ENCODE results near the gene LARGE1.

LARGE1 gene

DNA sequence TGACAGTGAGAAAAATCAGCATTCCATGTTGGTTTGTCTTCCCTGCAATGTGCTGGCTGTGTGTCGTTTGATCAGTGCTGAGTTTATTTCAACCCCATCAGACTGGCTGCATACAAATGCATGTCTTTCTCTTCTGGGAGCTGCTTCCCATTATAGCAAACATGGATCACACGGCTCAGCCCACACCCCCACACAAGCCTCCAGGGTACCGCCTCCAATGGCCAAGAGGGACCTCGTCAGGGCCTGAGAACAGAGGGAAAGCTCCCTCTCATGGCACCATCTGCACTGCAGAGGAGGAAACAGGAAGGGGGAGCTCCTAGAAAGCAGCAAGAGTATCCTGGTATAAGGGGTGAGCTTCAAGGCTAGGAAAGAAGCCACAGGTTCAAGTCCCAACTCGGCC lies 214.2 kb downstream of the LARGE1 start:
- no peak for TF ChIP-seq POLR2AphosphoS5 (IDR thresholded peaks at IDR 0.05; ENCODE audit: low read depth, low read length)
- no peak for TF ChIP-seq FOXP2 (optimal IDR thresholded peaks at IDR 0.05; ENCODE audit: borderline replicate concordance, extremely low read depth, extremely low read length, insufficient read depth)
- TF ChIP-seq TAF1 (IDR thresholded peaks at IDR 0.05; ENCODE audit: borderline replicate concordance, insufficient read depth, low read length) = no peak
- TF ChIP-seq SIN3A (IDR thresholded peaks at IDR 0.05; ENCODE audit: borderline replicate concordance, insufficient read depth, low read length) = no peak
- TF ChIP-seq, protein P1, sequence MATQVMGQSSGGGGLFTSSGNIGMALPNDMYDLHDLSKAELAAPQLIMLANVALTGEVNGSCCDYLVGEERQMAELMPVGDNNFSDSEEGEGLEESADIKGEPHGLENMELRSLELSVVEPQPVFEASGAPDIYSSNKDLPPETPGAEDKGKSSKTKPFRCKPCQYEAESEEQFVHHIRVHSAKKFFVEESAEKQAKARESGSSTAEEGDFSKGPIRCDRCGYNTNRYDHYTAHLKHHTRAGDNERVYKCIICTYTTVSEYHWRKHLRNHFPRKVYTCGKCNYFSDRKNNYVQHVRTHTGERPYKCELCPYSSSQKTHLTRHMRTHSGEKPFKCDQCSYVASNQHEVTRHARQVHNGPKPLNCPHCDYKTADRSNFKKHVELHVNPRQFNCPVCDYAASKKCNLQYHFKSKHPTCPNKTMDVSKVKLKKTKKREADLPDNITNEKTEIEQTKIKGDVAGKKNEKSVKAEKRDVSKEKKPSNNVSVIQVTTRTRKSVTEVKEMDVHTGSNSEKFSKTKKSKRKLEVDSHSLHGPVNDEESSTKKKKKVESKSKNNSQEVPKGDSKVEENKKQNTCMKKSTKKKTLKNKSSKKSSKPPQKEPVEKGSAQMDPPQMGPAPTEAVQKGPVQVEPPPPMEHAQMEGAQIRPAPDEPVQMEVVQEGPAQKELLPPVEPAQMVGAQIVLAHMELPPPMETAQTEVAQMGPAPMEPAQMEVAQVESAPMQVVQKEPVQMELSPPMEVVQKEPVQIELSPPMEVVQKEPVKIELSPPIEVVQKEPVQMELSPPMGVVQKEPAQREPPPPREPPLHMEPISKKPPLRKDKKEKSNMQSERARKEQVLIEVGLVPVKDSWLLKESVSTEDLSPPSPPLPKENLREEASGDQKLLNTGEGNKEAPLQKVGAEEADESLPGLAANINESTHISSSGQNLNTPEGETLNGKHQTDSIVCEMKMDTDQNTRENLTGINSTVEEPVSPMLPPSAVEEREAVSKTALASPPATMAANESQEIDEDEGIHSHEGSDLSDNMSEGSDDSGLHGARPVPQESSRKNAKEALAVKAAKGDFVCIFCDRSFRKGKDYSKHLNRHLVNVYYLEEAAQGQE (IDR thresholded peaks at IDR 0.05; ENCODE audit: insufficient read depth in 1 of 2, low read depth in 2 of 2, low read length in 2 of 2) = no peak

DNA sequence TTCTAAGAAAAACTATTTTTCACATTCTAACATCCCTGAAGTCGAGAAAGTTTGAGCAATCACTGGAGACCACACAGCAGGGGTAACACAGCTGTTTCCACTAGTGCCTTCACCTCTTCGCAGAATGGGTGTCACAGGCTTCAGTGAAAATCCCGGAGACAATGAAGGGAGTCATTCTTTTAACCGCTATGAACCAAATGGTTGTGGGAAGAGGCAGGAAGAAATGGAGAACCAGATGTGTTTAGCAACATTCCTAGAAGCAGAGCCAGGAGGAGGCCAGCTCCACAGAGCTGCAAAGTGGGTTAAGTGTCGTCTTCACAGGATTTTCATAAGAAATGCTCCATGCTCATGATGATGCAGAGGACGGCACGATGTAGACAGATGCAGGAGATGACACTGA lies 221.1 kb downstream of the LARGE1 start:
- no peak for TF ChIP-seq SIN3A (IDR thresholded peaks at IDR 0.05; ENCODE audit: borderline replicate concordance, insufficient read depth, low read length)

DNA sequence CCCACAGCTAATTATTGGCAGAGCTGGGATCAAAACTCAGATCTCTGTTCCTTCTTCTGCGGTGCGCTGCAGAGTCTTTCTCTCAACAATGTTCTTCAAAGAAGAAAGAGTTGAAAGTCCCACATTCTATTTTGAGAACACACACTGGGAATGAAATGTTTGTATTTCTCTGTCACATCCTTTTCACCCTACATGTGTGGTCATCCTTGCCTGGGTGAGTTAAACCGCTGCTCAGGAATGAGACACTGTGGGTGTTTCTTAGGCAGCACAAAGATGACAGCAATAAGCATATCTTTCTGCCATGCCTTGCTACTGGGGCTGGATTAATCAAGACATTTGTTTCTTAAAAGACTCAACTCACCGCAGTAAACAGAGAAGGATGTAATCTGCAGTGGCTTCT lies 222.6 kb downstream of the LARGE1 start:
- TF ChIP-seq SIN3A (IDR thresholded peaks at IDR 0.05; ENCODE audit: borderline replicate concordance, insufficient read depth, low read length) = no peak
- TF ChIP-seq TAF1 (IDR thresholded peaks at IDR 0.05; ENCODE audit: borderline replicate concordance, insufficient read depth, low read length) = no peak
- TF ChIP-seq, protein P1 (IDR thresholded peaks at IDR 0.05; ENCODE audit: insufficient read depth in 1 of 2, low read depth in 2 of 2, low read length in 2 of 2) = no peak
- TF ChIP-seq POLR2AphosphoS5 (IDR thresholded peaks at IDR 0.05; ENCODE audit: low read depth, low read length) = no peak
- TF ChIP-seq FOXP2 (optimal IDR thresholded peaks at IDR 0.05; ENCODE audit: borderline replicate concordance, extremely low read depth, extremely low read length, insufficient read depth) = no peak

GRCh38 chr22:33691057-33691630 lies 229.1 kb downstream of the LARGE1 start:
- TF ChIP-seq FOXP2 (optimal IDR thresholded peaks at IDR 0.05; ENCODE audit: borderline replicate concordance, extremely low read depth, extremely low read length, insufficient read depth) = no peak
- no peak for TF ChIP-seq SIN3A (IDR thresholded peaks at IDR 0.05; ENCODE audit: borderline replicate concordance, insufficient read depth, low read length)
- TF ChIP-seq TAF1 (IDR thresholded peaks at IDR 0.05; ENCODE audit: borderline replicate concordance, insufficient read depth, low read length) = no peak
- TF ChIP-seq, protein P1 (IDR thresholded peaks at IDR 0.05; ENCODE audit: insufficient read depth in 1 of 2, low read depth in 2 of 2, low read length in 2 of 2) = no peak
- TF ChIP-seq POLR2AphosphoS5 (IDR thresholded peaks at IDR 0.05; ENCODE audit: low read depth, low read length) = no peak

- TF ChIP-seq TAF1 (IDR thresholded peaks at IDR 0.05; ENCODE audit: borderline replicate concordance, insufficient read depth, low read length) = no peak
- TF ChIP-seq POLR2AphosphoS5 (IDR thresholded peaks at IDR 0.05; ENCODE audit: low read depth, low read length) = no peak
- TF ChIP-seq, protein P1 (IDR thresholded peaks at IDR 0.05; ENCODE audit: insufficient read depth in 1 of 2, low read depth in 2 of 2, low read length in 2 of 2) = no peak
- TF ChIP-seq FOXP2 (optimal IDR thresholded peaks at IDR 0.05; ENCODE audit: borderline replicate concordance, extremely low read depth, extremely low read length, insufficient read depth) = no peak
- TF ChIP-seq SIN3A (IDR thresholded peaks at IDR 0.05; ENCODE audit: borderline replicate concordance, insufficient read depth, low read length) = no peak
Observed at GRCh38 chr22:33688903-33689302, 231.4 kb downstream of the LARGE1 start.
